KMS-11 (cell line): ENCODE results near the gene TMIE.

Experiments used
- H2AFZ ChIP-seq: fragments of 200-600 bp; sonication (generic); 2 replicates; pipeline ENCODE4 v1.6.1; 2016; ENCODE audit warnings: antibody characterized with exemption, mixed run types, low read depth
- H3K27ac ChIP-seq: fragments of 200-600 bp; sonication (generic); 2 replicates; pipeline ENCODE4 v1.6.1; 2016; ENCODE audit warnings: mild to moderate bottlenecking, mixed run types
- H3K27me3 ChIP-seq: fragments of 200-600 bp; sonication (generic); 2 replicates; pipeline ENCODE4 v1.6.1; 2017; ENCODE audit warnings: mild to moderate bottlenecking, low read depth, mixed run types, moderate library complexity; ENCODE audit not compliant: insufficient read depth
- H3K36me3 ChIP-seq: fragments of 200-600 bp; sonication (generic); 2 replicates; pipeline ENCODE4 v1.6.1; 2017; ENCODE audit warnings: mild to moderate bottlenecking, mixed run types; ENCODE audit not compliant: insufficient read depth
- H3K4me1 ChIP-seq: fragments of 200-600 bp; sonication (generic); 2 replicates; pipeline ENCODE4 v1.6.1; 2016; ENCODE audit warnings: mild to moderate bottlenecking, low read depth, mixed run types; ENCODE audit not compliant: poor library complexity, severe bottlenecking
- H3K4me2 ChIP-seq: fragments of 200-600 bp; sonication (generic); 2 replicates; pipeline ENCODE4 v1.7.0; 2016; ENCODE audit warnings: mild to moderate bottlenecking, mixed run types
- H3K4me3 ChIP-seq: fragments of 200-600 bp; sonication (generic); IDR thresholded peaks from 2 replicates; pipeline ENCODE4 v1.6.1; 2017; ENCODE audit warnings: low read depth, low read length, mixed read lengths; ENCODE audit not compliant: insufficient read depth
- H3K79me2 ChIP-seq: fragments of 200-600 bp; sonication (generic); 2 replicates; pipeline ENCODE4 v1.6.1; 2016; ENCODE audit warnings: low read depth, mixed run types; ENCODE audit not compliant: insufficient read depth
- H3K9ac ChIP-seq: fragments of 200-600 bp; sonication (generic); 2 replicates; pipeline ENCODE4 v1.6.1; 2016; ENCODE audit warnings: mild to moderate bottlenecking, mixed run types
- H4K20me1 ChIP-seq: fragments of 200-600 bp; sonication (generic); 2 replicates; pipeline ENCODE4 v1.6.1; 2016; ENCODE audit warnings: mild to moderate bottlenecking, mixed run types; ENCODE audit not compliant: insufficient read depth
- TF ChIP-seq, protein P1 (sequence below): fragments of 200-600 bp; sonication (generic); conservative IDR thresholded peaks from 2 replicates; pipeline ENCODE4 v1.6.1; 2017; ENCODE audit warnings: low read depth, mild to moderate bottlenecking, antibody characterized with exemption, low read length, moderate library complexity, mixed read lengths

The TMIE gene

DNA sequence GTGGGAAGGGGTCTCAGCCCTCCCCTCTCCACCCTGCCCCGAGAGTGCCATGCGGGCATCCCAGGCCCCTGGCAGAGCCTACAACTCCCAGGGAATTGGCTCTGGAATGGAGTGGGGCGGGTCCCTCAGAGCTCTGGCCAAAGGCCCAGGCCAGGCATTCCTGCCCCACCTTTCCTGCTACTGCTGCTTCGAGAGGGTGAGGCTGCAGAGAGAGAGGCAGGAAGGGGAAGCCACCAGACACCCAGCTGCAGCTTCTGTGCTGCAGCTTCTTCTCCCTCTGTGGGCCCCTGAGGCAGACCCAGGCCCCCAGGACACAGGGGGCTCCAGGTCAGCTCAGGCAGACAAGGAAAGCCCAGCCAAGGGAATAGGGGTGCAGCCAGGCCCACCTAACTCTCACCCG is 10.4 kb upstream of the TMIE start:
- no peaks in the 10 kb centered on the region for H3K79me2 ChIP-seq
- H3K27me3 ChIP-seq: no peaks in the 10 kb centered on the region; the same call in 1 of the 2 replicates
- TF ChIP-seq, protein P1, sequence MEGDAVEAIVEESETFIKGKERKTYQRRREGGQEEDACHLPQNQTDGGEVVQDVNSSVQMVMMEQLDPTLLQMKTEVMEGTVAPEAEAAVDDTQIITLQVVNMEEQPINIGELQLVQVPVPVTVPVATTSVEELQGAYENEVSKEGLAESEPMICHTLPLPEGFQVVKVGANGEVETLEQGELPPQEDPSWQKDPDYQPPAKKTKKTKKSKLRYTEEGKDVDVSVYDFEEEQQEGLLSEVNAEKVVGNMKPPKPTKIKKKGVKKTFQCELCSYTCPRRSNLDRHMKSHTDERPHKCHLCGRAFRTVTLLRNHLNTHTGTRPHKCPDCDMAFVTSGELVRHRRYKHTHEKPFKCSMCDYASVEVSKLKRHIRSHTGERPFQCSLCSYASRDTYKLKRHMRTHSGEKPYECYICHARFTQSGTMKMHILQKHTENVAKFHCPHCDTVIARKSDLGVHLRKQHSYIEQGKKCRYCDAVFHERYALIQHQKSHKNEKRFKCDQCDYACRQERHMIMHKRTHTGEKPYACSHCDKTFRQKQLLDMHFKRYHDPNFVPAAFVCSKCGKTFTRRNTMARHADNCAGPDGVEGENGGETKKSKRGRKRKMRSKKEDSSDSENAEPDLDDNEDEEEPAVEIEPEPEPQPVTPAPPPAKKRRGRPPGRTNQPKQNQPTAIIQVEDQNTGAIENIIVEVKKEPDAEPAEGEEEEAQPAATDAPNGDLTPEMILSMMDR: no peak
- no peak overlapping the region for H3K27ac ChIP-seq
- H3K36me3 ChIP-seq: no peaks in the 10 kb centered on the region
- H3K4me1 ChIP-seq: no peaks in the 10 kb centered on the region
- H3K4me3 ChIP-seq: no peak overlapping the region
- no peak overlapping the region for H3K4me2 ChIP-seq
- no peak overlapping the region for H3K9ac ChIP-seq
- H2AFZ ChIP-seq: no peak overlapping the region
- H4K20me1 ChIP-seq: no peaks in the 10 kb centered on the region

DNA sequence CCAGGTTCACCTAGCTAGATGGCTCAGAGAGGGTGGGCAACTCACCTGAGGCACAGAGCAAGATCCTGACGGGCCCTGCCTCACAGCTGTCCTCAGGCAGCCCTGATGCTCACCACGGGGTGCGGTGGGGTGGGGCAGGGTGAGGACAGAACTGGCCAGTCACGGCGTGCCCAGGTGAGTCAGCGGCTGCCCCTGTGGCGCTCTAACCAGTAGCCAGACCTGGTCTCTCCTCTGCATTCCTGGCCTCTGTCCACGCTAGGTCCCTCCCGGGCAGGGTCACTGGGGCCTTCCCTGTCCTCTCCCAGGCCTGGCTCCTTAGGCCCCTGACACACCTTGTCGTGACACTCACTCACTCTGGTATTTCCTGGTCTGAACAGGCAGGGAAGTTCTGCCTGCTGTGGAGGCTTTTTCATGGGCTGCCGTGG is 8.6 kb upstream of the TMIE start:
- no peak overlapping the region for H3K9ac ChIP-seq
- H3K4me2 ChIP-seq: peak overlapping the region; percentile 63; the same call in 1 of the 2 replicates
- H3K4me1 ChIP-seq: no peaks in the 10 kb centered on the region
- H4K20me1 ChIP-seq: no peaks in the 10 kb centered on the region
- H3K79me2 ChIP-seq: no peaks in the 10 kb centered on the region
- TF ChIP-seq, protein P1: no peak
- H3K27me3 ChIP-seq: no peaks in the 10 kb centered on the region; the same call in 1 of the 2 replicates
- H3K36me3 ChIP-seq: no peaks in the 10 kb centered on the region
- H2AFZ ChIP-seq: no peak overlapping the region
- no peak overlapping the region for H3K27ac ChIP-seq
- no peak overlapping the region for H3K4me3 ChIP-seq

DNA sequence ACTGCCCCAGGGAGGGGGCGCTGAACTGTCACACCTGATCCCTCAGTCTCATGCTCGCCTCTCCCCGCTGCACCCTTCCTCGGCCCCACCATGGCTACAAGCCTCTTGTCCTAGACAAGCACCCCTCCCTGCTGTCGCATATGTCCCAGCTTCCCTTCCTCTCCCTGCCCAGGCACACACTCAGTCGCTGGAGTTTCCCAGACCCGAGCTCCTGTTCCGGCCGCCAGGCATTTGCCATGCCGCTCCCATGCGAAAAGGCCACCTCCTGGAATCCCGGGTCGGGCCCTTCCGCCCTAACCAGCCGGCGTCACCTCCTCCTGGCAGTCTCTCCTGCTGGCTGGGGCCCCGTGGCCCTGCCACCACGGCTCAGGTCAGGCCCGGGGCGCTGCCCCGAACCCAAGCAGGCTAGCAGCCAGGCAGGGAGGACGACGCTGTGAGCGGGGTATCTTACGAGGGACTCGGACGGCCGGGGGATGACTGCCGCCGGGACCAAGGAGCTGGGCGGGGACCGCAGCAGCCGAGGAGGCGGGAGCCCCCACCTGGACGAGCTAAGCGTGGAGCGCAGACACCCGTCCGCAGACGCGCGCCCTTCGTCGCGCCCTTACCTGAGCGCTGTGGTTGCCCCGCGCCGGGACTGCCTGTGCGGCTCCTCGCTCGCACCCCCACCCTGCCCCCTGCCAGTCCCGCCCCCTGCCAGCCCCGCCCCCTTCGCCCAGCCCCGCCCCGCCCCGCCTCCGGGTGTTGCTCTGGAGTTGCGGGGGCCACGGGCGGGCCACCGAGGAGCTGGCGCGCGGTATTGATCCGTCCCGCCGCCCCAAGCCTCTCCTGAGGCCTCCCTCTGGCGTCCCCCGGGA is 7.9 kb upstream of the TMIE start, which contains the start of gene ALS2CL:
Gene ALS2CL, minus strand, starts transcription at position 642 of the 854 bp plus-strand sequence. CDS start 4,239 bp downstream, outside the sequence.
- TF ChIP-seq, protein P1: no peak
- no peak within 1 kb of the TSS for H3K27ac ChIP-seq
- no peak within 1 kb of the TSS for H3K4me3 ChIP-seq
- no peaks in the 10 kb centered on the region; the same call in 1 of the 2 replicates for H3K27me3 ChIP-seq
- H3K4me1 ChIP-seq: no peaks in the 10 kb centered on the region
- no peaks in the 10 kb centered on the region for H4K20me1 ChIP-seq
- H2AFZ ChIP-seq: peak within 1 kb of the TSS; percentile 67
- peak within 1 kb of the TSS; percentile 63 for H3K4me2 ChIP-seq
- no peak within 1 kb of the TSS for H3K9ac ChIP-seq
- no peaks in the 10 kb centered on the region for H3K36me3 ChIP-seq
- H3K79me2 ChIP-seq: no peaks in the 10 kb centered on the region

DNA sequence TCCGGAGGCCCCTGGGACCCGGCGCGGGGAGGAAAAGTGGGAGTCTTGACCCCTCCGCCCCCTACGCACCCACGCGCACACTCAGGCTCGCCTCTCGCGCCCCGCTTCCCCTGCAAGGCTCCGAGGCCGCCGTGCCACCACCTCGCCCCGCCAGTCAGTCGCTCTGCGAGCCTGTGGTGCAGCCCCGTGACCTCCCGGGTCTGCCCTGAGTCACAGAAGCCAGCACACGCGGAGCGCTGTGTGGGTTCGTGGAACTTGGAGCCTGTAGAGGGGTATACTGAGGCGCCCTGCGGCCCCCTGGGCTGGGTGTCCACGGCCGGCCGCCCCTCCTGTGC is 7.3 kb upstream of the TMIE start:
- Histone ChIP-seq H3K27ac (no peak overlapping the region), H3K27me3 (no peaks in the 10 kb centered on the region; the same call in 1 of the 2 replicates), H3K4me2 (no peak overlapping the region), H2AFZ (no peak overlapping the region), H3K9ac (no peak overlapping the region), H4K20me1 (no peaks in the 10 kb centered on the region), H3K36me3 (no peaks in the 10 kb centered on the region), H3K4me3 (no peak overlapping the region), H3K79me2 (no peaks in the 10 kb centered on the region), H3K4me1 (no peaks in the 10 kb centered on the region)
- TF ChIP-seq, protein P1: no peak
